GM21381 (cell line): Measurements from ENCODE around the gene SPATA6.
"Not testable (repeated sequence)": the region's sequence is repeated elsewhere in the genome, so short reads cannot be mapped to it uniquely, and the experiment has no call there.

ENCODE experiments used
- ATAC-seq: cut with Tn5 transposase; IDR thresholded peaks from one replicate; pipeline ENCODE4 v1.9.1; 2021; ENCODE audit warnings: mild to moderate bottlenecking, moderate library complexity; ENCODE audit not compliant: unreplicated experiment

Gene SPATA6

GRCh38 chr1:48471691-48472576 is at the start of gene SPATA6:
TSS of gene SPATA6 (minus strand) at chr1:48472204. CDS start at chr1:48472008, 196 bp downstream.
- ATAC-seq: peak; percentile 100

GRCh38 chr1:48519896-48520295 is 47.9 kb upstream of the SPATA6 start:
- not testable (repeated sequence) for ATAC-seq

DNA sequence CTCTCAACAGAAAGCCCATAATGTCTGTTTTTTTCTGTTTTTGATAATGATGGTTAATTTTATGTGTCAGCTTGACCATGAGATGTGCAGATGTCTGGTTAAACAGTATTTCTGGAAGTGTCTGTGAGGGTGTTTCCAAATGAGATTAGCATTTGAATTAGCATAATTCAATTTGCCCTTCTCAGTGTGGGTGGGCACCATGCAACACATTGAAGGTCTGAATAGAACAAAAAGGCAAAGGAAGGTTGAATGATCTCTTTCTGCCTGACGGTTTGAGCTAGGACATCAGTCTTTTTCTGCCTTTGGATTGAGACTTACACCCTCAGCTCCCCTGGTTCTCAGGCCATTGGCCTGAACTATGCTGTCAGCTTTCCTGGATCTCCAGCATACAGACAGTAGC is 34.9 kb upstream of the SPATA6 start:
- no peak for ATAC-seq

- ATAC-seq: no peak
Measured at GRCh38 chr1:48500541-48501450, 28.8 kb upstream of the SPATA6 start.

DNA sequence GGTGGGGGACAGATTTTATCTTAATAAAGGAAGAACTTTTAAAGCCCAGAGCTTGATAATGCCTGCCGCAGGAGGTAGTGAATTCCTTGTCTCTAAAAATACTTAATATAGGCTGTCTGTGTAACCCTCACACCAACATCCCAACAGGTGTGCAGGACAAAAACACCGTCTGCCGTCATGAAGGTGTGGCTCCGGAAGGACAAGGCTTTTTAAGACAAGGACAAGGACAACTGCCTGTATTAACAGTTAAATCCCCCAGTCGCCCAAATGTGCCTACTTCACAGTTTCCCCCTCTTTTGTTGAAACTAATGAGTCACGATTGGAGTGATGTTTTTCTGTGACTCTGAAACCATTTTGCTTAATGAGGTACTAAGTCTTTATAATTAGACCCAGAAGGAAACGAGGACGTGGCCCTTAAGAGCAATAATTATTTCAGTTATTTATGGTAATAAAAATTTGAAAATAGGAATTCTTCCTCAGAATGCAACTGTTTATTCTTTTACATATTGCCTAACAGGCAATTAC is 27.3 kb upstream of the SPATA6 start:
- no peak for ATAC-seq

- ATAC-seq: peak; percentile 83
Measured at GRCh38 chr1:48498096-48498791, 26.2 kb upstream of the SPATA6 start.

DNA sequence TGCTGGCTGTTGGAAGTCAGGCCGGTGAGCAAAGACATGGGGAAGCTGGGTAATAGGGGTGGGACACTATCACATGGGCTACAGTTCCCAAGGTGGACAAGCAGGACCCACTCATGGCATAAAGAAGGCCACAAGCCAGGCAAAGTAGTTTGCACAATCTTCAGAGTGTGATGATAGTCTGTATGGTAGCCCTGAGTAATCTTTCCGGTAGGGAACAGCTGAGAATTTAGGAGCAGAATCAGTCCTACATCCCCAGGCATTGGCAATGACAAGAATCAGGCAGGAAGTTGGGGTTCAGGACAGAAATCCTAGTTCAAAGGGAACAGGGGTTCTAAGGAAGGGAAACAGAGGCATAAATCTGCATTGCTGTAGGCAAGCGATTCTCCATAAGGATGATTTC is 23.9 kb upstream of the SPATA6 start:
- ATAC-seq: no peak

DNA sequence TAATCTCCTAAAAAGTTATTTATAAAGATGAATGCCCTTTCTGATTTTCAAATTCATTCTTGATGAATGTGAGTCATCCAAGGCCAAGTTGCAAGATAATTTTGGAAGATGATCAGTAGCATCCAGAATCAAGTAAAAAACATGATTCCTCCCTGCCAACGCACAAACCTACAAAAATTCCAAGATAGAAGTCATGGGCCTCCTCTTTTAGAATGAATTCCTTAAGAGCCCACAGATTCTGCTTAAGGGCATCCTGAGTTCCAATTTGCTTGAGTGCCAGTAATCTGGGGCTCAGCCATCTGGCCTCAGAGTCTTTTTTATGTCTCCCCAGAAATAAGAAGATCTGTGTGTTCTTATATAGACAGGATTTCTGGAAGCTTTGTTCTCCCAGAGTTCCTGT is 23.2 kb upstream of the SPATA6 start:
- ATAC-seq: no peak

- ATAC-seq: no peak
Measured at GRCh38 chr1:48493970-48494769, 22.2 kb upstream of the SPATA6 start.

DNA sequence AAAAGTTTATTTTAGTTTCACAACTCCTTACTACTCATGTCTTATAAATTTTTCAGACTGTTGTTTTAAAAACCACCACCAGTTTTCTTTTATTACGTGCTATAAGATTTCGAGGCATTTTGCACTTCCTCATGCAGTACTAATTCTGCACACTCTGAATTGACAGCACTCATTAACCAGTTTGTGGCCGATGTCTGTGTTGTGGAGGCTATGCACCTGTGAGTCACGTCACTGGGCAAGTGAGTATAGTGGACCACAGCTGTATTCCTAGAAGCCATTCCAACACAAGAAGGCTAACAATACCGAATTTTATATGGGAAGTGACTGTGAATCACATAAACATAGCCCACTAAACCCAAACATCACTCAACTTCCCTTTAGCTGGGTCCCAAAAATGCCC is 21.0 kb upstream of the SPATA6 start:
- ATAC-seq: no peak

GRCh38 chr1:48492392-48492791 is 20.4 kb upstream of the SPATA6 start:
- ATAC-seq: no peak

DNA sequence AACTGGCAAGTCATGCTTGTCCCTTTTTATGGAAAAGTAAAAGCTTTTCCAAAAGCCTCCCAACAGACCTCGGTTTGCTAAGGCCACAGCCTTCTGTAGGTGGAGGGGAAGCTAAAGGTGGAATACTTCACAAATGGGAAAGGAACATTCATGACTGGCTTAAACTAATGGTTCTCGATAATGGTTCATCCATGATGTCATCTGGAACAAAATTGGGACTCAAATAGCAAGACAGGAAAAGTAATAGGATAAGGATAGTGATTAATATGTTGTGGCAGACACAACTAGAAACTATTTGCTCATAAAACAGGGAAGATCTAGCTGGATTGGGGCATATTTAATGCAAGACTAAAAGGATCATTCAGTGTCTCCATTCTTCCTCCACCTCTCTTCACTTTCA is 16.7 kb upstream of the SPATA6 start:
- no peak for ATAC-seq

DNA sequence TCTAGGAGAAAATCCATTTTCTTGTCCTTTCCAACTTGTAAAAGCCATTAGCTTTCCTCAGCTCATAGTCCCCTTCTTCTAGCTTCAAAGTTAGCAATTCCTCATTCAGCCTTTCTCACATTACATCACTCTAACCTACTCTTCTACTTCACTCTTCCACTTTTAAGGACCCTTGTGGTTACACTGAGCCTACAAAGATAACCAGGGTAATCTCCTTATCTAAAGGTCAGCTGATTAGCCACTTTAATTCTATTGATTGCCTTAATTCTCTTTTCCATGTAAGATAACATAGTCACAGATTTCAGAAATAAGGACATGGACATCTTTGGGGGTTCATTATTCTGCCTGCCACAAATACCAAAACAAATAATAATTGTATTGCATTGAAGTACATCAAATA is 8.5 kb upstream of the SPATA6 start:
- ATAC-seq: no peak

GRCh38 chr1:48480023-48480422 is 8.0 kb upstream of the SPATA6 start:
- ATAC-seq: not testable (repeated sequence)

DNA sequence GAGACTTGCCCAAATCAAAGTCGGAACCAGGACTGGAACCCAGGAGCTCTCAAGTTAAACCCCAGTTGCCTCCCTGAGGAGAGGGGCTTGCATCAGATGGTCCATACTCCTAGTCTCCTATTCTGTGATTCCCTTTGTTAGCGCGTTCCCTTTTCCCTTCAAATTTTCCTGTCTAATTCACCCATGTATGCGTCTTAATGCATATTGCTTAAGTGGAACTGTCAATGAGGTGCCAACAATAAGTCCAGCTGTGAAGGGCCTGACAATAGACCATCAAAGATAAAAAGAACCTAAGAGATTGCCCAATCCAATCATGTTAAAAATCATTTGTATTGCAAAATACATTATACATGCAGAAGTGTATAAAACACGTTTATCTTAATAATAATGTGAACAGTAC is 634 bp upstream of the SPATA6 start:
- ATAC-seq: no peak

DNA sequence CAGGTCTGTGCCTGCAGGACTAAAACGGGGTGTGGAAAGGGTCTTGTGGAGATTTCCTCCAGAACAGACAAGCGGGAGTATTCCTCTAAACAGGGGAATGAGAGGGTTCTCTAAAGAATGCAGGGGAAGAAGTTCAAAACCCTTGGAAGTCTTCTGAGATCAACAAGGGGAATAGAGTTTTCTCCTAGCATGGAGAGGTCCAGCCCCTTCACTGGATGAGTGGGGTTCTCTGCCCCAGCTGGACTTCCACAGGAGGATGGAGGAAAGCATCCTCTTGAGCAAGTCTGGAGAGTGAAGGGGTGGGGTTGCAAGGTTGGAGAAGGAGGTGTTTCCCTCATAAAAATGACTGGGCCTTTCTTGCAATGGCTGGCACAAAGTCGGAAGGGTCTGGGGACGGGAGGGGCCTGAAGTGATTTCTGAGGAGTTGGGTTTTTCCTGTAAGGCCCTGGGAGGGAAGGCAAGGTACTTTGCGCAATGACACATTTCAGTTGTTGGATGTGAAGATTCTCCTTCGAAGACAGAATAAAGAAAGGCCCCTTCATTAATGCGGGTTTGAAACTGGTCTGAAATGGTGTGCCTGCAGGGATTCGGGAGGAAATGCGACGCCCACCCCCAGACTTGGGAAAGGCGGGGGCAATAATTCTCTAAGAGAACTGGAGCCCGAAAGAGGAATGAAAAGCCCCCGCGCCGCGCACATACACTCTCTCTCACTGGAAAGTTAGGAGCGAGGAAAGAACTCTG is 884 bp downstream of the SPATA6 start:
- ATAC-seq: no peak

DNA sequence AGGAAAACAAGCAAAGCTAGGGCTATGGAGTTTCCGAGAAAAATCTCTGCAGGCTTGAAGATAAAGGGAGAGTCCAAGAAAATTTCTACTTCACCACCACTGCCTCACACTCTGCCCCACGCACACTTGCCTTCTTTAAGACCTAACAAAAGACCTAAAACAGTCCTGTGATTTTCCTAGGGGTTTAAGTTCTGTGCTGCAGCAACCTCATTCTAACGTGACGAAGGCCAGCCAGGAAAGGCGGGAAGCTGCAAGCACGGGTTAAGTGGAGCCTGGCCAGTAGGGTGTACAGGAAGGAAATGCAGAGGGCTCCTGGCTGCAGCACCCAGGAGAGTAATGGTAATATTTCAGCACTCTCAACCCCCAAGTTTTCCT is 1.5 kb downstream of the SPATA6 start:
- ATAC-seq: no peak

DNA sequence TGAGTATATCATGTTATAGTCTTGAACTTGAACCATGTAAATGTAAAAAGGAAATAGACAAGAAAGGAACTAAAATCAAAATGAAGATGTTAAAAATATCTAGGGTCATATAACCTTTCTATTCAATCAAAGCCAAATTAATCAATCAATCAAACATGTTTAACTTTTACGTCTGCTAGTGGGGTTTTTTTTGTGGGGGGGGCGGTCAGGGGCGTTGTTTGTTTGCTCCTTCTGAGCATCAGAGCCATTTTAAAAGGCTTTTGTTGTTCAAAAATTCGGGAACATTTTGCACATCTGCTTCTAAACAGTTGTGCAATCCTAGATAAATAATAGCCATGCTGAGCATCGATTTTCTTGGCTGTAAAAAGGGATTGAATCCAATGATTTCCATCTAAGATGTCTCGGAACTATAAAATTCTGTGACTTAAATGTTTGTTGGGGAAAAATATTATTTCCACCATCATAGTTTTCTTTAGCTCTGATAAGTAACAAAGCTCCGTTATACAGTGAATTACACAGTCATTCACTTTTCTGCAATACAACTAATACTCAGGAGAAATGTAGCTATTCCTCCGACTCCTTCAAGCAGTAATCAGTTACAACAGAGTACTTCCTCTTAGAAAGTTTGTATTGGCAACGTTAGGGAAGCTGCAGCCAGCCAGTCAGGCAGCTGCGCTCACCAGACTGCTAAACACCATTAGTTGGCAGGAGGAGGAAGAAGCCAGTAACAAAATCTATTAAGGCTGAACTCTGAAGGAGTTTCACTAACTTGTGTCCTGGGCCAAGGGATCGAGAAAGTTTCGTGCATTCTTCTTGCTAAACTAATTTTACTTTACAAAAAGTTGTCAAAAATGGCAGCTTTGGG is 2.2 kb downstream of the SPATA6 start:
- no peak for ATAC-seq

GRCh38 chr1:48466594-48466993 is 5.4 kb downstream of the SPATA6 start:
- ATAC-seq: no peak
